Adrenal gland (tissue), 5 donors: Measurements from ENCODE around the gene PDGFC.

ENCODE experiments used
- POLR2A ChIP-seq, 2 donors: fragments of 450-650 bp; IDR thresholded peaks; one replicate each; pipeline ENCODE4 v1.6.1; 2017; ENCODE audit warnings: antibody characterized with exemption in 2 of 2, mild to moderate bottlenecking in 2 of 2, moderate library complexity in 1 of 2
- TF ChIP-seq, protein P1 (sequence below), 6 experiments: fragments of 450-650 bp in 4 of 6; fragments of 200-600 bp in 2 of 6; sonication (generic) in 1 of 6; IDR thresholded peaks; 1 replicate in 5 of 6; 2 replicates in 1 of 6; pipeline versions ENCODE4 v1.5.1 to v1.8.0; 2016 to 2021; ENCODE audit warnings: antibody characterized with exemption in 6 of 6, mild to moderate bottlenecking in 2 of 6, moderate library complexity in 1 of 6
- donor health status: DM: no; HTN: no; CAD: no.

DNA sequence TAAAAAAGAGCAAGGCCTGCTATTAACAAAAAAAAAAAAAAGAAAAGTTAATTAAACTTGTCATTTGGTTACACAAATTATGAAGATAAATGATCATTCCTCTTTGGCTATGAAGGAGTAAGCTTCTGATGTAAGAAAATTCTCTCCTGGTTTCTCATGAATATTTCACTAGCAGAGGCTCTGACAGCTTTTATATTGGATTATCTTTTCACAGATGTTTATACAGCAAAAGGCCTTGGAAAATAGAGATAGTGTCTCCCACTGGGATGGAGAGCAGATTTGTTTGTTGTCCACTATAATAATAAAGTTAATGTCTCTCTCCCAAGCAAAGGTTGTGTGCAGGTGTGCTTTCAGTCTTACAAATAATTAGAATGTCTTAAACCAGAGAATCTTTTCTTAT, 40.7 kb upstream of the PDGFC start:
- TF ChIP-seq, protein P1, sequence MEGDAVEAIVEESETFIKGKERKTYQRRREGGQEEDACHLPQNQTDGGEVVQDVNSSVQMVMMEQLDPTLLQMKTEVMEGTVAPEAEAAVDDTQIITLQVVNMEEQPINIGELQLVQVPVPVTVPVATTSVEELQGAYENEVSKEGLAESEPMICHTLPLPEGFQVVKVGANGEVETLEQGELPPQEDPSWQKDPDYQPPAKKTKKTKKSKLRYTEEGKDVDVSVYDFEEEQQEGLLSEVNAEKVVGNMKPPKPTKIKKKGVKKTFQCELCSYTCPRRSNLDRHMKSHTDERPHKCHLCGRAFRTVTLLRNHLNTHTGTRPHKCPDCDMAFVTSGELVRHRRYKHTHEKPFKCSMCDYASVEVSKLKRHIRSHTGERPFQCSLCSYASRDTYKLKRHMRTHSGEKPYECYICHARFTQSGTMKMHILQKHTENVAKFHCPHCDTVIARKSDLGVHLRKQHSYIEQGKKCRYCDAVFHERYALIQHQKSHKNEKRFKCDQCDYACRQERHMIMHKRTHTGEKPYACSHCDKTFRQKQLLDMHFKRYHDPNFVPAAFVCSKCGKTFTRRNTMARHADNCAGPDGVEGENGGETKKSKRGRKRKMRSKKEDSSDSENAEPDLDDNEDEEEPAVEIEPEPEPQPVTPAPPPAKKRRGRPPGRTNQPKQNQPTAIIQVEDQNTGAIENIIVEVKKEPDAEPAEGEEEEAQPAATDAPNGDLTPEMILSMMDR (IDR thresholded peaks at IDR 0.05): no peak
- no peak for TF ChIP-seq POLR2A (IDR thresholded peaks at IDR 0.05)
